ENCODE results near the gene MASP2. TPM values are rescaled to one million over a fixed set of nuclear protein-coding genes. Genes with fewer than 3 reads are reported as not detected.
"Not testable (repeated sequence)": the region's sequence is repeated elsewhere in the genome, so short reads cannot be mapped to it uniquely, and the experiment has no call there.

Gene MASP2
- polyA plus RNA-seq, 2 donors: 0.02 TPM; not detected in 1

DNA sequence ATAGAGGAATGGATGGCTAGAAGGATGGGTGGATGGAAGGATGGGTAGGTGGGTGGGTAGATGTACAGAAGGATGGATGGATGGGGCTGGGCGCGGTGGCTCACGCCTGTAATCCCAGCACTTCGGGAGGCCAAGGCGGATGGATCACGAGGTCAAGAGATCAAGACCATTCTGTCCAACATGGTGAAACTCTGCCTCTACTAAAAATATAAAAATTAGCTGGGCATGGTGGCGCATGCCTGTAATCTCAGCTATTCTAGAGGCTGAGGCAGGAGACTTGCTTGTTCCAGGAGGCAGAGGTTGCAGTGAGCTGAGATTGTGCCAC, 7.0 kb downstream of the MASP2 start:
- not testable (repeated sequence) for H3K27ac ChIP-seq (ENCODE audit: low read depth in 2 of 2, low read length in 1 of 2); H3K4me3 ChIP-seq (ENCODE audit: low read depth in 1 of 2, low read length in 2 of 2); H3K36me3 ChIP-seq (ENCODE audit: control insufficient read depth in 2 of 2, insufficient read depth in 2 of 2, low read length in 1 of 2); H3K4me1 ChIP-seq (ENCODE audit: control insufficient read depth in 2 of 2, insufficient read depth in 2 of 2, low read length in 1 of 2); H3K27me3 ChIP-seq (ENCODE audit: control insufficient read depth in 1 of 2, insufficient read depth in 2 of 2, low read length in 2 of 2); H3K9me3 ChIP-seq (ENCODE audit: control insufficient read depth in 2 of 2, insufficient read depth in 1 of 2, low read depth in 1 of 2, low read length in 1 of 2)
- 90 to 93% methylated on average over 7 of the region's 7 CpGs for WGBS, 2 donors

DNA sequence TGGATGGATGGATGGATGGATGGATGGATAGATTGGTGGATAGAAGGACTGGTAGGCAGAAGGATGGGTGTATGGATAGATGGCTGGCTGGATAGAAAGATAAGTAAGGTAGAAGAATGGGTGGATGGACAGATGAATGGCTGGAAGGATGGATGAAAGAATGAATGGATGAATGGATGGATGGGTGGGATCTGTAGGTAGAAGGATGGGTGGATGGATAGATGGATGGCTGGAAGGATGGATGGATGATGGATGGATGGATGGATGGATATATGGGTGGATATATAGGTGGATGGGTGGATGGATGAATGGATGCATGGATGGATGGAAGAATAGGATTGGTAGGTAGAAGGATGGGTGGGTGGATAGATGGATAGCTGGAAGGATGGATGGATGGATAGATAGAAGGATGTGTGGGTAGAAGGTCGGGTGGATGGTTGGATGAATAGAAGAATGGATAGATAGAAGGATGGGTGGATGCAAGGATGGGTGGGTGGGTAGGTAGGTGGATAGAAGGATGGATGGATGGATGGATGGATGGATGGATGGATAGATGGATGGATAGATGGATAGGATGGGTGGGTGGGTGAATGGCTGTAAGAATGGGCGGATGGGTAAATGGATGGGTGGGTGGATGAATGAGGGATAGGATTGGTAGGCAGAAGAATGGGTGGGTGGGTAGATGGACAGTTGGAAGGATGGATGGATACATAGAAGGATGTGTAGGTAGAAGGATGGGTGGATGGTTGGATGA, 7.5 kb downstream of the MASP2 start:
- no peak overlapping the region for H3K4me3 ChIP-seq (ENCODE audit: low read depth in 1 of 2, low read length in 2 of 2)
- H3K27ac ChIP-seq (ENCODE audit: low read depth in 2 of 2, low read length in 1 of 2): no peak overlapping the region
- H3K4me1 ChIP-seq (ENCODE audit: control insufficient read depth in 2 of 2, insufficient read depth in 2 of 2, low read length in 1 of 2): peaks cover 0 to 3% of the 10 kb centered on the region in 2 donors
- no peaks in the 10 kb centered on the region for H3K9me3 ChIP-seq (ENCODE audit: control insufficient read depth in 2 of 2, insufficient read depth in 1 of 2, low read depth in 1 of 2, low read length in 1 of 2)
- no peaks in the 10 kb centered on the region for H3K36me3 ChIP-seq (ENCODE audit: control insufficient read depth in 2 of 2, insufficient read depth in 2 of 2, low read length in 1 of 2)
- no peaks in the 10 kb centered on the region for H3K27me3 ChIP-seq (ENCODE audit: control insufficient read depth in 1 of 2, insufficient read depth in 2 of 2, low read length in 2 of 2)
- WGBS, 2 donors: 67 to 71% methylated on average over 2 of the region's 2 CpGs

DNA sequence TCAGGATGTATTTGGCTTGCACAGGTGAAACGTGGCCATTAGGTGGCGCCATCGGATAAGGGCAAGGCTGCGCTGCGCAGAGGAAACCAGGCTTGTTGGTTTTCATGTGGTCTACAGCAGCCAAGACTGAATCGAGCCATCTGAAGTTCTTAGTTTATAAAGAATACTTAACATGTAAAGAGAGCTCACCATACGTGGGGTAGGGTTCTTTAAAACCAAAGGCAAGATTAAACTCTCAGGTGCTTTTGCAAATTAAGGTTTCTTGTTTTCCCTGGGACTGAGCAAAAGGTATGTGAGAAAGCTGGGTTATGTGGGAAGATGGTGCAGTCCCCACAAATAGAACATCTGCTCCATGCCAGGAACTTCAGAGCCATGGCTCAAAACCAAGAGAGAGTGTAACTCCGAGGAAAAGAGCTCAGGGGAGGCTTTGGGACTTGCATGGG, 9.3 kb downstream of the MASP2 start:
- Histone ChIP-seq H3K9me3 (ENCODE audit: control insufficient read depth in 2 of 2, insufficient read depth in 1 of 2, low read depth in 1 of 2, low read length in 1 of 2) (no peaks in the 10 kb centered on the region), H3K4me3 (ENCODE audit: low read depth in 1 of 2, low read length in 2 of 2) (no peak overlapping the region), H3K27ac (ENCODE audit: low read depth in 2 of 2, low read length in 1 of 2) (no peak overlapping the region), H3K4me1 (ENCODE audit: control insufficient read depth in 2 of 2, insufficient read depth in 2 of 2, low read length in 1 of 2) (peaks cover 0 to 3% of the 10 kb centered on the region in 2 donors), H3K27me3 (ENCODE audit: control insufficient read depth in 1 of 2, insufficient read depth in 2 of 2, low read length in 2 of 2) (no peaks in the 10 kb centered on the region), H3K36me3 (ENCODE audit: control insufficient read depth in 2 of 2, insufficient read depth in 2 of 2, low read length in 1 of 2) (no peaks in the 10 kb centered on the region)
- WGBS, 2 donors: 0 to 1% methylated on average over 8 of the region's 8 CpGs

DNA sequence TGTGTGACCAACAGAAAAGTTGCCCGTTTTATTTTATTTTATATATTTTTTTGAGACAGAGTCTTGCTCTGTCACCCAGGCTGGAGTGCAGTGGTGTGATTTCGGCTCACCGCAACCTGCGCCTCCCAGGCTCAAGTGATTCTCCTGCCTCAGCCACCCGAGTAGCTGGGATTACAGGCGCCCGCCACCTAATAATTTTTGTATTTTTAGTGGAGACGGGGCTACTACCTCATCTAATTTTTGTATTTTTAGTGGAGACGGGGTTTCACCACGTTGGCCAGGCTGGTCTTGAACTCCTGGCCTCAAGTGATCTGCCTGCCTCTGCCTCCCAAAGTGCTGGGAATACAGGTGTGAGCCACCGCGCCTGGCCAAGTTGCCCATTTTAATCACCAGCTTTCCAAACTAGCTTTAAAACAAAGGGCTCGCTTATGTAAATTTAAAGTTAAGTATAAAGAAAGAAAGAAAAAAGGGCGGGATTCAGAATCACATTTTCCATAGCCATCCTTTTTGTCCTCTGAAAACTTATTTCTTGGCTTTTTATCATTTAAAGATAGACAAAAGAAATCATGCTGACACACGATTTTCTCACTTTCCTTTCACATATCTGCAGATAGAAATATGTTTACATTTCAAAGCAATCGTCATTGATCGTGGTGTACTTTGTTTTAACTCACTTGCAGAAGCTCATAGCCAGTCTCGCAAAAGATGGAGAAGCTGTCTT, 9.9 kb downstream of the MASP2 start:
- H3K36me3 ChIP-seq (ENCODE audit: control insufficient read depth in 2 of 2, insufficient read depth in 2 of 2, low read length in 1 of 2); H3K4me1 ChIP-seq (ENCODE audit: control insufficient read depth in 2 of 2, insufficient read depth in 2 of 2, low read length in 1 of 2); H3K27ac ChIP-seq (ENCODE audit: low read depth in 2 of 2, low read length in 1 of 2); H3K9me3 ChIP-seq (ENCODE audit: control insufficient read depth in 2 of 2, insufficient read depth in 1 of 2, low read depth in 1 of 2, low read length in 1 of 2); H3K27me3 ChIP-seq (ENCODE audit: control insufficient read depth in 1 of 2, insufficient read depth in 2 of 2, low read length in 2 of 2); H3K4me3 ChIP-seq (ENCODE audit: low read depth in 1 of 2, low read length in 2 of 2): not testable (repeated sequence)
- 53 to 56% methylated on average over 18 of the region's 18 CpGs for WGBS, 2 donors

GRCh38 chr1:11031624-11032262, 15.3 kb downstream of the MASP2 start:
- Histone ChIP-seq H3K4me1 (ENCODE audit: control insufficient read depth in 2 of 2, insufficient read depth in 2 of 2, low read length in 1 of 2) (no peaks in the 10 kb centered on the region), H3K27ac (ENCODE audit: low read depth in 2 of 2, low read length in 1 of 2) (no peak overlapping the region), H3K36me3 (ENCODE audit: control insufficient read depth in 2 of 2, insufficient read depth in 2 of 2, low read length in 1 of 2) (peaks cover 0 to 3% of the 10 kb centered on the region in 2 donors), H3K9me3 (ENCODE audit: control insufficient read depth in 2 of 2, insufficient read depth in 1 of 2, low read depth in 1 of 2, low read length in 1 of 2) (no peaks in the 10 kb centered on the region), H3K4me3 (ENCODE audit: low read depth in 1 of 2, low read length in 2 of 2) (no peak overlapping the region), H3K27me3 (ENCODE audit: control insufficient read depth in 1 of 2, insufficient read depth in 2 of 2, low read length in 2 of 2) (no peaks in the 10 kb centered on the region)
- WGBS, 2 donors: 90 to 92% methylated on average over 10 of the region's 10 CpGs

GRCh38 chr1:11030865-11031264, 16.2 kb downstream of the MASP2 start:
- Histone ChIP-seq H3K4me3 (ENCODE audit: low read depth in 1 of 2, low read length in 2 of 2) (no peak overlapping the region), H3K4me1 (ENCODE audit: control insufficient read depth in 2 of 2, insufficient read depth in 2 of 2, low read length in 1 of 2) (no peaks in the 10 kb centered on the region), H3K27ac (ENCODE audit: low read depth in 2 of 2, low read length in 1 of 2) (no peak overlapping the region), H3K36me3 (ENCODE audit: control insufficient read depth in 2 of 2, insufficient read depth in 2 of 2, low read length in 1 of 2) (peaks cover 0 to 7% of the 10 kb centered on the region in 2 donors), H3K27me3 (ENCODE audit: control insufficient read depth in 1 of 2, insufficient read depth in 2 of 2, low read length in 2 of 2) (no peaks in the 10 kb centered on the region), H3K9me3 (ENCODE audit: control insufficient read depth in 2 of 2, insufficient read depth in 1 of 2, low read depth in 1 of 2, low read length in 1 of 2) (no peaks in the 10 kb centered on the region)
- 88 to 90% methylated on average over 9 of the region's 9 CpGs for WGBS, 2 donors

DNA sequence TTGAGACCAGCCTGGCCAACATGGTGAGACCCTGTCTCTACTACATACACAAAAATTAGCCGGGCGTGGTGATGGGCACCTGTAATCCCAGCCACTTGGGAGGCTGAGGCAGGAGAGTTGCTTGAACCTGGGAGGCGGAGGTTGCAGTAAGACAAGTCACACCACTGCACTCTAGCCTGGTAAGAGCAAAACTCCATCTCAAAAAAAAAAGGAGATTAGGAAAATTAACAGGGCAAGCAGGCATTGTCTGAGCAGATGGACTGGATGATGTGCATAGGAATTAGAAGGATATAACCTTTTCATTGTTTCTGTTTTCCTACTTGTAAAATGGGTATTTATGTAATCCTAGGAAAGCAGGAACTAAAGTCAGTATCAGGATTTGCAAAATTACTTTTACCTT, 19.0 kb downstream of the MASP2 start:
- Histone ChIP-seq H3K27me3 (ENCODE audit: control insufficient read depth in 1 of 2, insufficient read depth in 2 of 2, low read length in 2 of 2) (no peaks in the 10 kb centered on the region), H3K36me3 (ENCODE audit: control insufficient read depth in 2 of 2, insufficient read depth in 2 of 2, low read length in 1 of 2) (peaks cover 4 to 10% of the 10 kb centered on the region in 2 donors), H3K4me3 (ENCODE audit: low read depth in 1 of 2, low read length in 2 of 2) (no peak overlapping the region), H3K27ac (ENCODE audit: low read depth in 2 of 2, low read length in 1 of 2) (no peak overlapping the region), H3K9me3 (ENCODE audit: control insufficient read depth in 2 of 2, insufficient read depth in 1 of 2, low read depth in 1 of 2, low read length in 1 of 2) (no peaks in the 10 kb centered on the region), H3K4me1 (ENCODE audit: control insufficient read depth in 2 of 2, insufficient read depth in 2 of 2, low read length in 1 of 2) (no peaks in the 10 kb centered on the region)
- WGBS, 2 donors: 91 to 98% methylated on average over 3 of the region's 3 CpGs

DNA sequence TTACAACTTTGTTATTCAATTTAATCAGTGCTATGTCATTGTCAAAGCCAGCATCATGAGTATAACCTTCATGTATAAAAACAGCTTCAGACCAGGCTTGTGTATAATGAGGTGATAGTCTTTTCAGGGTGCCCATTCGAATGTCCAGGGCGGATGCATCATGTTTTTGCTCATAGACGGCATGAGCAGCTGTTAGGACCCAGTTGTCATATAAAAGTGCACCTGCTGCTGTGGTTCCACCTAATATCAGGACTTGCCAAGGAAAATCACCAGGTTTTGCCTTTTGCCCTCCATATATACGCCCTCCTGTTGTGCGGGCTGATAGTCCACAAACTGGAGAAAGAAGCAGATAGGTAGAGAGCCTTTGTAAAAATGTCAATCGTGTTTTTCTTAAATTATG, 19.7 kb downstream of the MASP2 start:
- H3K4me3 ChIP-seq (ENCODE audit: low read depth in 1 of 2, low read length in 2 of 2): no peak overlapping the region
- no peaks in the 10 kb centered on the region for H3K4me1 ChIP-seq (ENCODE audit: control insufficient read depth in 2 of 2, insufficient read depth in 2 of 2, low read length in 1 of 2)
- H3K27ac ChIP-seq (ENCODE audit: low read depth in 2 of 2, low read length in 1 of 2): no peak overlapping the region
- 67 to 70% methylated on average over 6 of the region's 6 CpGs for WGBS, 2 donors
- no peaks in the 10 kb centered on the region for H3K9me3 ChIP-seq (ENCODE audit: control insufficient read depth in 2 of 2, insufficient read depth in 1 of 2, low read depth in 1 of 2, low read length in 1 of 2)
- no peaks in the 10 kb centered on the region for H3K27me3 ChIP-seq (ENCODE audit: control insufficient read depth in 1 of 2, insufficient read depth in 2 of 2, low read length in 2 of 2)
- H3K36me3 ChIP-seq (ENCODE audit: control insufficient read depth in 2 of 2, insufficient read depth in 2 of 2, low read length in 1 of 2): peaks cover 4 to 12% of the 10 kb centered on the region in 2 donors

DNA sequence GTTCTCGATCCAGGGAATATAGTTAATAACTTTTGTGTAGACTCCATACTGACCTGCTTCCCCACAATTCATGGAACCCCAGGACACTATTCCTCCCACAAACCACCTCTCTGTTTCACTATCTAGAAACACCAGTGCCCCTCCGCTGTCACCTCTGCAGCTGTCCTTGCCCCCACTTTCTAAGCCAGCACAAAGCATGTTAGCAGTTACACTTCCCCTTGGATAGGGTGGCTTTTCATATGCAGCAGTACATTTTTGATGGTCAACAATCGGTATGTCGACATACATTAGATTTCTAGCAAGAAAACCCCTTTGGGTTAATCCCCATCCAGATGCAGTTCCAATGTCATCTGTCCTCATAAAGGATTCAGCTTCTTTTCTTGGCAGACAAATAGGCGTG, 20.1 kb downstream of the MASP2 start:
- H3K27me3 ChIP-seq (ENCODE audit: control insufficient read depth in 1 of 2, insufficient read depth in 2 of 2, low read length in 2 of 2): no peaks in the 10 kb centered on the region

More for the DNA sequence above, 20.1 kb downstream of the MASP2 start:
- Histone ChIP-seq H3K36me3 (ENCODE audit: control insufficient read depth in 2 of 2, insufficient read depth in 2 of 2, low read length in 1 of 2) (peaks cover 4 to 15% of the 10 kb centered on the region in 2 donors), H3K9me3 (ENCODE audit: control insufficient read depth in 2 of 2, insufficient read depth in 1 of 2, low read depth in 1 of 2, low read length in 1 of 2) (no peaks in the 10 kb centered on the region), H3K4me1 (ENCODE audit: control insufficient read depth in 2 of 2, insufficient read depth in 2 of 2, low read length in 1 of 2) (no peaks in the 10 kb centered on the region), H3K4me3 (ENCODE audit: low read depth in 1 of 2, low read length in 2 of 2) (no peak overlapping the region), H3K27ac (ENCODE audit: low read depth in 2 of 2, low read length in 1 of 2) (no peak overlapping the region)
- 91 to 93% methylated on average over 5 of the region's 5 CpGs for WGBS, 2 donors

All from esophagus (tissue), 2 donors.